Measurements from ENCODE around the gene GALT.
A peak's percentile ranks its signal among the peaks of the same experiment; 100 is the strongest.

- TF ChIP-seq, protein P1, sequence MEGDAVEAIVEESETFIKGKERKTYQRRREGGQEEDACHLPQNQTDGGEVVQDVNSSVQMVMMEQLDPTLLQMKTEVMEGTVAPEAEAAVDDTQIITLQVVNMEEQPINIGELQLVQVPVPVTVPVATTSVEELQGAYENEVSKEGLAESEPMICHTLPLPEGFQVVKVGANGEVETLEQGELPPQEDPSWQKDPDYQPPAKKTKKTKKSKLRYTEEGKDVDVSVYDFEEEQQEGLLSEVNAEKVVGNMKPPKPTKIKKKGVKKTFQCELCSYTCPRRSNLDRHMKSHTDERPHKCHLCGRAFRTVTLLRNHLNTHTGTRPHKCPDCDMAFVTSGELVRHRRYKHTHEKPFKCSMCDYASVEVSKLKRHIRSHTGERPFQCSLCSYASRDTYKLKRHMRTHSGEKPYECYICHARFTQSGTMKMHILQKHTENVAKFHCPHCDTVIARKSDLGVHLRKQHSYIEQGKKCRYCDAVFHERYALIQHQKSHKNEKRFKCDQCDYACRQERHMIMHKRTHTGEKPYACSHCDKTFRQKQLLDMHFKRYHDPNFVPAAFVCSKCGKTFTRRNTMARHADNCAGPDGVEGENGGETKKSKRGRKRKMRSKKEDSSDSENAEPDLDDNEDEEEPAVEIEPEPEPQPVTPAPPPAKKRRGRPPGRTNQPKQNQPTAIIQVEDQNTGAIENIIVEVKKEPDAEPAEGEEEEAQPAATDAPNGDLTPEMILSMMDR (conservative IDR thresholded peaks at IDR 0.05; ENCODE audit: low read depth, low read length), result peak; percentile 71
- no peak for TF ChIP-seq SMC3 (IDR thresholded peaks at IDR 0.05; ENCODE audit: low read depth, low read length)
- TF ChIP-seq CEBPB (IDR thresholded peaks at IDR 0.05; ENCODE audit: low read depth, low read length), result no peak
- no peak for TF ChIP-seq MAFK (IDR thresholded peaks at IDR 0.05; ENCODE audit: low read depth, low read length)
- TF ChIP-seq POLR2A (IDR thresholded peaks at IDR 0.05; ENCODE audit: low read depth, low read length), result no peak
- no peak for TF ChIP-seq MAZ (IDR thresholded peaks at IDR 0.05; ENCODE audit: borderline replicate concordance, low read depth, low read length)
- no peak for TF ChIP-seq RFX5 (IDR thresholded peaks at IDR 0.05; ENCODE audit: low read depth, low read length)
- no peak for TF ChIP-seq CHD1 (IDR thresholded peaks at IDR 0.05; ENCODE audit: low read depth, low read length)
These were observed at the start of gene GALT for GRCh38 chr9:34646211-34647083.
